Islet of Langerhans (tissue), 1 donor: ENCODE data around the gene TET2.

ENCODE experiments used
- FAIRE-seq: peaks from one replicate; lab custom pipeline; 2011; peaks lifted over from hg19 to GRCh38; lab: Jason Lieb, UNC

TET2 gene

DNA sequence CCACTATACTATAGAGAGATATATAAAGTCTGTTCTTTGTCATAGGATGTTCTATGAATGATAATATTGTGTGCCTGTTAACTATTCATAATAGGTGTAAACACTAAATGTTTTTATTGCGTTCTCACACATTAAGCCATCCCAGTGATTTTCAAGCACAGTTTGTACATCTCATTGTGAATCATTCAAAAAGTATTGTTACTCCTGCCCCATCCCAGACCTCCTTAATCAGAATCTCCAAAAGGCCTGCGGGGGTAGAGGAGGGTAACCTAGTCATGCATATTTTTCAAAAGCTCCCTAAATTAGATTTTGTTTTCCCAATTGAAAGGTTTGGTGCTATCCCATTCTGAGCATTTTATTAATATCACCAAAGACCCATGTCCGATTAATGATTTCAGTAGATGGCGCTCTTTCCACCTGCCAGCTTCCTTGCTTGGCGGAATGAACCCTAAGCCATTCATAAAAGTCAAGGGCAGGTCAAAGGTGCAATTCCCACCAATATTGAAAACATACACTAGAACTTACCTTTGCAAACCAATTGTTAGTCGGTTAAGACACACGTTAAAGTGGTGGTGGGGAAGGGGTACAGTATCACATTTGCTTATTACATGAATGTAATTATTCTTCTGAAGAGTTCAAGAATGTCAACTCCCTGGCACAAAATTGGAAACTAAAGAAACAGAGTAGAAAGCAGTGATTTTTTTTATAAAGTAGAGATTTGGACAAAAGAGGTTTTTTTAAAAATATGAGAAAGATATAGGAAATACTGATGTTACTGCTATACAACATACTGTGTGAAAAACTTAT lies 5.8 kb upstream of the TET2 start:
- FAIRE-seq = peak; percentile 84

DNA sequence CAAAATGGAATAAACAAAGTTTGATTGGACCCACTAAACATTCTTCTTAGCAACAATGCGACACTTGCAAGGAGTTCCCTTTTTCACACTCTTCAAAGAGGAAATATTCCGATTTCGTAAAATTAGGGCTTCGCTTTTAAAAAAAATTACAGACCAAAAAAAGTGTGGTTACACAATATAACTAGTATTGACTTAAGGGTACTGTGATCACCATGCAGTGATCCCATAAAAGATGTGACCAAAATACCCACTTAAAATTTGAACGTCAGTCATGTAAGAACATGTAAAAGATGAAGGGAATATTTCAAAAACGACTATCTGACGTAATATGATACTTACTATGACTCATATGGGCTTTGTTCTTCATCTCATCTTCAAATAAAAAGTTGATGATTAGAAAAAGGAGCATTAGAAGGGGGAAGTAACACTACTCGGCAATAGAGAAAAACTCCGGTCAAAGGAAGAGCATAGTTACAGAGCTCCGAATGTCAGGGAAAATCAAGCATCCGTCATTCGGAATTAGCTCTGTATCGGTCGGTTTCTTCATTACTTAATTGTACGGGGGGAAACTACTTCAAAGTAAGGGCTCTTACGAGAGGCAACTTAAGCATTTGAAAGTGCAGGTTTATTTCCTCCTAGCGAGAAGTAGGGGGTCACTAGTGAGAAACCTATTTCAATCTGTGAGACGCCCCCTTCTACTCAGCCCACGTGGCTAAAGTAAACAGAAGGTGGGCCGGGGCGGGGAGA lies 1.3 kb upstream of the TET2 start:
- peak; percentile 41 for FAIRE-seq

DNA sequence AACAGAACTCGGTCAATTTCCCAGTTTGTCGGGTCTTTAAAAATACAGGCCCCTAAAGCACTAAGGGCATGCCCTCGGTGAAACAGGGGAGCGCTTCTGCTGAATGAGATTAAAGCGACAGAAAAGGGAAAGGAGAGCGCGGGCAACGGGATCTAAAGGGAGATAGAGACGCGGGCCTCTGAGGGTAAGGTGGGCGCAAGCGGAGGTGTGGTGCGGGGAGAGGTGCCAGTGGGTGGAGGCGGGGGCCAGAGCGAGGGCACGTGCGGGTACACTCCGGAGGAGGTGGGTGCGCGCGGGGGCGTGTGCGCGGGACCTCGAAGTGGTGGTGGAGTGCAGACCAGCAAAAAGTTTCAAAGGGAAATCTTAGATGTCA lies 787 bp upstream of the TET2 start:
- no peak for FAIRE-seq

DNA sequence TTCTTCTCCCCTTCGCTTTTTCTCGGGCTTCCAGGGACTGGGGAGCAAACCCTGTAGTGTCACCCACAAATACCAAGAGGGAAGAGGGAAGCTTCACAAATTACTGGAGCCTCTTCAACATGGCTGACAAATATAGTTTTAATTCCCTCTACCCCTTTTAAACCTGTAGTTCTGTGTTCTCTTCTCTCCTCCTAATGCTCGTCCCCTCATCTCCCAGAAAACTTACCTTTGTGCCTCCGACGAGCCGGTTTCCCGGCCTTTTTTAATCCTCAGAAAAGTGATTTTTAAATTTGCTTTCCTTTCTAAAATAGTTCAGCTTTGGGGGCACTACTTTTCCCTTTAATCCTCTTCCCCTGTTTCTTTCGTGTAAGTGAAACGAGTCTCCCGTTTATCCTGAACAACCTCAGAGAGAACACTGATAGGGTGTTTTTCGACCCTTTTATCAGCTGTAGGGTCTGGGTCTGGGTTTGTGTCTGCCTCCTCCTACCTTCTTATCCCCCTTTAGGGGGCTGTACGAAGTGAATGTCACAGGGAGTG lies 408 bp downstream of the TET2 start:
- FAIRE-seq = no peak

DNA sequence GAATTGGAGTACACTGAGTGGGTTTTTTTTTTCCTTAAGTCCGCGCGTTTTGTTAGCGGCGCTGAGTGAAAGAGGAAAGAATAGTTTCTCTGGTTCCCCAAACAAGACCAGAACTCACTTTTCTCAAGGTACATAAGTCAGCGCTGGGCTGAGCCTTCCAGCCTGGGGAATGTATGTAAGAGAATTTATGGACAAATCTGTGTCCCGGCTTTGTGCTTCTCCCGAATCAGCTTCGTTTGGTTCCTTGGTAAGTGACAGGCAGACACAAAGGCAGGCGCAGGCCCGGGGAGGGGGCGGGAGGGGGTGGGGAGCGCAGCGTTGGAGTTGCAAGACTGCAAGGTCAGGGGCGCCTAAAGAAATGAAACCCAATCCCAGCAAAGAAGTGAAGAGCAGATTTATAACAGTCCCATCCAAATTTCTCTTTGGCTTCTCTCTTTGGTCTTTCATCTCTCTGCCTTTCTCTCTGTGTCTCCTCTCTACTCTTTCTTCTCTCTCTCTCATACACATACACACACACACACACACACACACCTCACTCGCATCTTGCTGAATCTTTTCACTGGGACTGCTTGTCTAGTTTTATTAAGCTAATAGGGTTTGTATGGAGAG lies 981 bp downstream of the TET2 start:
- no peak for FAIRE-seq

DNA sequence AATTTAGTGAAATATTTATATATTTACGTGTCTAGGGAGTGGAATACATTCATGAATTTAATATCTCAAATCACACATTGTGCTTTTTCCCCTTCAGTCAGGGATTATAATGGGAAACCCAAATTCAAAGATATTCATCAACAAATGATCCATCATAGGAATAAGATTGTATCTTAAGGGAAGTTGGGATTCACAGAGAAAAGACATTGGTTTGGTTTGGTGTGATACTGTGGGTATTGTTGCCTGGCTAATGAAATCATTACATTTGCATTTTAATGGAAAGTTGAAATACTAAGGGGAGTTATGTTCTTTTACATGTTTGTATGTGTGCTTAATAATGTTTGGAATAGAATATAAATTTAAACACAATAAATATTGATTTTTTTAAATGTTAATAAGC lies 1.7 kb downstream of the TET2 start:
- FAIRE-seq = no peak

DNA sequence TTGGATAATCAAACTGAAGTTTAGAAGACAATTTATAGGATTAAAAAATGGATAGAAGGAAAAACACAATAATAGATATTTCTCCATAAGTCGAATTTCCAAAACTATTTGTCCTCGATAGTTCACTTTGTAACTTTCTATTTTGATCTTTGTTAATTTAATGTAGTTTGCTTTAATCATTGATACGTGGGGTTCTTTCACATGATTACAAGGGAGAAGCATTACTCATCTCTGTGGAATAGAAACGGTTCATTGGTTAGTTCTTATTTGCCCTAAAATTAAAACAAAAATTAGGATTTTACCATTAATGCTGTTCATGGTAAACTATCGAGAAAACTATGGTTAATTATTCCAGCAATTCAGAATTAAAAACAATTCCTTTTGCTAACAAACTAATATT lies 2.1 kb downstream of the TET2 start:
- FAIRE-seq = peak; percentile 84

DNA sequence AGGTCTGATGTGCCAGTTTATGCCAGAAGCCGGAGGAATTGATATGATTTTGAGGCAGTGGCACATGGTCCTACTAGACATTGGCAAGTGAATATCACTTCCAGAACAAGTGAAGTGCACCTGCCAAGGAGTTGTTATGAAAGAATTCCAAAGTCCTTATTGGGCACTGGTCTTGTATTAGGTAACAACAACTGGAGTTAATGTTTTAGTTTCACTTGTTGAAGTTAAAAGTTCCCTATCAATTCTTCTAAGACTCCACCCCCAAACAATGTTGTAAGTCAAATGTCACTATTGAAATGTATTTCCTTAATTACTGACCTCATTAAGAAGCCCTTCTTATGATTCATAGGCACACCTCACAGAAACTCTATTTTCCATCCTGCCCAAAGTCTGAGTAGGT lies 3.1 kb downstream of the TET2 start:
- FAIRE-seq = no peak

DNA sequence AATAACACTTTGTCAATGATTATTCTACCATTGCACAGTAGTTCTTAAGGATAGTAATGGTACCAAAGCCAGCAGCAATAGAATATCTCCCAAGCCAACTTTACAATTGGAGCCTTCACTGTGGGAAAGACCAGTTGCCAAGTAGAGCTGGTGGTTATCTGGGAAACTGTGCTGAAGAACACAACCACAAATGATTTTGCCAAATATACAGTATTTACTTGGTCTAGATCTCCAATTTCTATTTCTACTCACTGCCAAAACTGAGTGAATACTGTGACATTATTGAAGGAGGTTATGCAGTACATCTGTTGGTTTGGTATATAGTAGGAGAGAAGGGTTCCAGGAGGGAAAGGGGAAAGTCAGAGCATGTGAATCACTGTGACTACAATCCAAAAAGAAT lies 3.8 kb downstream of the TET2 start:
- FAIRE-seq = no peak

DNA sequence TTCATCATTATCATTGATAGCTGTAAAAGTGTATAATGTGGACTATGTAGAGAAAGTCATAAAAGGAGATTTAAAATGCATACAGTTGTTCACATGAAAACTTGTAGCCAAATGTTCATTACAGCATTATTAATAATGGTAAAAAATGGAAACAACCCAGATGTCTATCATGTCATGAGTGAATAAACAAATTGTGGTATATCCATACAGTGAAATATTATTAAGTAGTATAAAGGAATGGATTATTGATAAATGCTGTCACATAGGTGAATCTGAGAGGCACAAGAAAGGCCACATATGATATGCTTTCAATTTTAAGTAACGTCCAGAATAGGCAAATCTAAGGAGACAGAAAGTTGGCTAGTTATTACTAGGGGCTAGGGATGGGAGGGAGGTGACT lies 7.1 kb downstream of the TET2 start:
- FAIRE-seq = no peak

DNA sequence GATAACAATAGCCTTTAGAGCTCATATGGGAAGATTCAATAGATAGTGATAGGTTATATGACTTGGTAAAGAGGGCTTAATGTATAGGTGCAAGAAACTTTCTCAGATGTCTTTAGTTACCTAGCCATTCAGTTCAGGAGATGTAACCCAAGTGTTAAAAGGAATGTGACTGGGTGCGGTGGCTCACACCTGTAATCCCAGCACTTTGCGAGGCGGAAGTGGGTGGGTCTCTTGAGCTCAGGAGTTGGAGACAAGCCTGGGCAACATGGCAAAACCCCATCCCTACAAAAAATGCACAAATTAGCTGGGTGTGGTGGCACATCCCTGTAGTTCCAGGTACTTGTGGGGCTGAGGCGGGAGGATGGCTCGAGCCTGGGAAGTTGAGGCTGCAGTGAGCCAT lies 7.9 kb downstream of the TET2 start:
- no peak for FAIRE-seq

DNA sequence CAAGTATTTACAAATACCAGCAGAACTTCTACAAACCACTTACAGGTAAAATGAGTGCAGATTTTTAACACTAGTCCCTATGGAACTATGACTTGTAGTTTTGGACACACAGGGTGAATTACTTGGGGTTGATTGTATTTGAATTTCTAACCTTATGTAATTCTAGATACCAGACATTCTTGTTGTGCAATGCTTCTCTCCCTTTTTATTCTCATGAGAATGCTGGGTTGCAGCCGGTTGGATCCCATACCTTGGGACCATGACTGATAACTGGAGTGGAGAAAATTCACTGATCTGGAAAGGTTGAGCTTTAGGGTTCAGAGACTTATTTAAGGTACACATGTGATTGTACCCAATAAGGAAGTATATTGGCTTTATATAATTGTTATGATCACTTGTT lies 8.8 kb downstream of the TET2 start:
- no peak for FAIRE-seq

DNA sequence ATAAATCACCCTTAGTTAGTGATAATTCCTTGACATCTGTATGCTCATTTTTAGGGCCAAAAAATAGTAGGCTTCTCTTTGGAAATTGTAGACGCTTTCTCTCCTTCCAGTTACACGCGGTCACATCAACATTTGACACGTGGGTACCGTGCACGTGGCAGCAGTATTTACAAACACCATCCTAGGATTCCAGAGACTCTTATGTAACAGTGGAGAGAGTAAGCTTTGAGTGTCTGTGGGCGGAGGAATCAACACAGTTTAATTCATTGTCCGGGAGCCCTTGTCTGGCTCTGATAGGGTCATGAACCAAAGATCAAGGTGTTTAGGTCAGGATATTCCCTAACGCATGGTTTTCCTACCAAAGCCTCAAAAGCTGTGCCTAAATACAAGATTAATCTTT lies 12.2 kb downstream of the TET2 start:
- FAIRE-seq = no peak

DNA sequence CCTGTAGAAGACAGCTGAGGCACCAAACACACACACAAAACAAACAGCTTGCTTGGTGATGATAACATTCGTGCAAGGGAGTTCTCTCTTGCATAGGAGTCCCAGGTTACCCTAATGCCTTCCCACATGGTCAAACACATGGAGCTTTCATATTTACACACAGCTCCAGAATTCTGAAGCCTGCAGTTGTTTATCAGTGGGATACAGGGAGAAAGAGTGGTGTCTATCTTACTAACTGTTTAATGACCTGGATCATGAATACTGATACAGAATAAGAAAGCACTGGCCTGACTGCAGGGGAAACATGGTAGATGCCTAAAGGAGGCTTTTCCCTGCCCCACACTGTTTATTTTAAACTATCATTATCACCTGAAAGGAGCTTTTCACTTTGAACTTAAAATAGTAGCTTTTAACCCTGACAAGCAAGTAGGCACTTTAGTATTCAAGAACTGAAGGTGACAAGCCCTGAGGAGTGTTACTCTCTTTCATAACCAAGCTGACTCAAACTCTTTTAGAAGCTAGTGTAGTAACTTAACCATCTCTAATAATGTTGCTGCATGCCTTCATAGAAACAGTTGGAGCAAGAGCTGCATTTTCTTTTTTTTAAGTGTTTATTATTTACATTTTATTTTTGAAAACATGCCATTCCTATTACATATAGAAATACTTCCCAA lies 15.6 kb downstream of the TET2 start:
- FAIRE-seq = no peak

DNA sequence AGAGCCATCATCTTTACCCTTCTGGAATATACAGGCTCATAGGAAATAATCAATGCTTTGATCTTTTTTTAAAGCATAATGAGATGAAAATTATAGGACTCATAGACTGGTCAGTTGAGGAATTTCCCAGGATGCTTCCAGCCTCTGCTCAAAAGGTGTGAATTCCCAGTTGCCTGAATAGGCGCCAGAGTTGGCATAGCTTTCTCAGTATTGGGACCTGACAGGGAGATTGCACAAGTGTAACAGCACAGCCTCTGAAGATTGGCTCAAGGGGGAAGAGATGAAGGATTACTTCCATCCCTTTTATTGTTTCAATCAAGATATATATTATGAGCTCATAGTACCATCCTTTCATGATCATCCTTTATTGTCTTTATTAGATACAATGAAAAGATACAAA lies 17.9 kb downstream of the TET2 start:
- no peak for FAIRE-seq

DNA sequence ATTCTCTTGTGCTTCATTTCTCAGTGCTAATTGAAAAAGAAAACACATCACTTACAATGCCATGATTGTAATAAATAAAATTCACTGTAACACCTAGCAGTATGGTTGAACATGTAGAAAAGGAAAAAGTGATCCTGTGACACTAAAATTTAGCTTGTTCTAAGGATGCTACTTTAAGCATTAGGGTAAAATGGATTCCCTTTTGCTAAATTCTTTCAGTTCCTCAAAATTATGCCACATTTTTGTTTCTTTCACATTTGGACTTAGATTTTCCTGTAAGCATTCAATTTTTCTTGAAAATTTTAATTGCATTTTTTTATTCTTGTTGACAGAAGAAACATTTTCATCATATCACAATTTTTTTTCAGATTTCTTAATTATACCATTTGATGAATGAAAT lies 19.4 kb downstream of the TET2 start:
- FAIRE-seq = peak; percentile 9

DNA sequence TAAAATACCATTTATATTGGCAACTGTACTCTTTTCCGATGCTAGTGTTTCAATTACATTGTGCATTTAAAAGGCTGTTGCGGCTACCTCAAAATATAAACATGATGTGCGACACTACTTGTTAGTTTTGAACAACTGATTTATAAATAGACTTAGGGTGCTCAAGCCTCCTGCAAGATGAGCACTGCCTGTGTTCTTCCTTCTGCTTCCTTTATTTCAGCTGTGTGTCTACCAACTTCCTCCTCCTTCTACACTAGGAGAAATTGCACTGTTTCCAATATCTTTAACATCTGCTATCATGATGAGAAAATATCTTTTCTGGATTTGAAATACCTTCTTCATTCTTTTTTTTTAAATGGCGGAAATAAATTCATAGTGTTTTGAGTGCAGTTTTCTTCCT lies 24.0 kb downstream of the TET2 start:
- FAIRE-seq = no peak

DNA sequence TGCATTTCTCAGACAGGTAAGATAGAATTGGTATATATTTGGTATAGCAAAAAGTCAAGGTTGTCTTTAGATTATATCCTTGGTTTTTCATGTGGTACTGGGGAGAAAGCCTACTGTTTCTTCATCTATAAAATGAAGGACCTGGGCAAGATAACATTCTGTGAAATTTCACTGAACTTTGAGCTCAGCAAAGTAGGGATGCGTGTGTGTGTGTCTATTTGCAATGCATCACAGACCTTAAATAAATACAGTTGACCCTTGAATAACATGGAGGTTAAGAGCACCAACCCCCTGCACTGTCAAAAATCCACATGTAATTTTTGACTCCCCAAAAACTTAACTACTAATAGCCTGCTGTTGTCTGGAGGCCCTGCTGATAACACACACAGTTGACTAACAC lies 25.2 kb downstream of the TET2 start:
- FAIRE-seq = no peak

DNA sequence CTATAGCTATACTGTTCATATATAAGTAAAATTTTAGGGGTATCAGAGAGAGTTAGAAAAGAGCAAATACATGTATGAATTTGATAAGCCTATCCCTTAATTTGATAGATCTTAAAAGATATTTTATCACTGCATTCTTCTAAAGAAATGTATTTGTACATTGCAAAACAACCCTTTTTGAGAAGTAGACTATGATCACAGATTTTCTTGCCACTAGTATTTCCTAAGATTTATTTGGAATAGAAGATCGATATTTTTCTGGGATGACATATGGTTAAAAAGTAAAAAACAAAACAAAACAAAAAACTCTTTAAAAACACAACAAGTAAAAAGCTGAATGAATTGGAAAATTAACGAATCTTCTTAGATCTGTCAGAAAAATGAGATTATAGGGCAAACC lies 27.4 kb downstream of the TET2 start:
- peak; percentile 85 for FAIRE-seq

DNA sequence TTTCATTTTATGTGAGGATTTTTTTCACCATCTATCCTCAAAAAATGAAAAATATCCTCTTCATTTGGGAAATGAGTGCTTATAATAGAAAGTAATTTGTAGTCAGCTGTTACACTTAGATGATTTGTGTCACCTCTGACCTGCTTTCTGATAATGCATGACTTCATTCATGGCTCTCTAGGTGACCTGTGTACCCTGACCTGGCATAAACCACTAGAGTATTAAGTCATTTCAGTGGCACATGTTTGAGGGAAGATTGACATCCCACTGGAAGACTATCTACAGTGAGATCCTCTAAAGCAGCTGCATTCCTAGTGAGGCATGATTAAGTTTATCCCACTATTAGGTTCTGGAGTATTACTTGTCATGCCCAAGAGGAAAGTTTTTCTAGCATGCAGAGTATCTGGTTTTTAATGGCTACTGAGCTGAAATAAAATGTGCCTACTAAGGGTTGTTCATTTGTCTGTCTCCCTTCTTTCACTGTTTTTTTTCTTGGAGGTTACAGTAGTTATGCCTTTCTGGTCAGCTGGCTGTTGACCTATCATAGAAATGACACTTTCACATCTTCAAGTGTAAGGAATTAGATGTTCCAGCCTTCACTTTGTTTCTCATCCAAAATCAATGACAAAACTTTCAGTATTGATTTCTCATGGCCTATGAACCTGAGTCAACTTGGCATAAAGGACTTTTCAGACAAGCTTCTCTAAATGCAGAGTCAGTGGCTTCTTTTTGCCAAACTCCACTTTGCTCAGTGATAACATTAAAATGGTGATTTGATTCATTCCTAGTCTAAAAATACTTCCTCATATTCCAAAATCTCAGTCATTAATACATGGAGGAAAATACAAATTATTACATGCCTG lies 33.1 kb downstream of the TET2 start:
- FAIRE-seq = peak; percentile 65

DNA sequence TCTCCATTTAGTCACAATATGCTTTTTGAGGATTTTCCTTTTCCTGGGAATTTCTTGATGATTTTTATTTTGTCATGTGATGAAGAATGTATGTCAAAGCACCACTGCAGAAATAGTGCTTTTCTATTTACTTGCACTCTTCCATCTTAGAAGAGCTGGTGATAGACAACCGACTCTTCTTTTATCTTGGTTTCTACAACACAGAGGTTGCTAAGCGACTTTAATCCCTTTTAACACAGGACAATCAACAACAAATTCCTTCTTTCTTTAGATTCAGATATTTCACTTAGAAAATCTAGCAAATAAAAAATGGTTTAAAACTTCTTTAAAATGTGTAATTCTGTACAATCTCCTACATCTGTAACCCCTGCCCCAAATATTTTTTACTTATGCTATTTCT lies 34.6 kb downstream of the TET2 start:
- FAIRE-seq = no peak

DNA sequence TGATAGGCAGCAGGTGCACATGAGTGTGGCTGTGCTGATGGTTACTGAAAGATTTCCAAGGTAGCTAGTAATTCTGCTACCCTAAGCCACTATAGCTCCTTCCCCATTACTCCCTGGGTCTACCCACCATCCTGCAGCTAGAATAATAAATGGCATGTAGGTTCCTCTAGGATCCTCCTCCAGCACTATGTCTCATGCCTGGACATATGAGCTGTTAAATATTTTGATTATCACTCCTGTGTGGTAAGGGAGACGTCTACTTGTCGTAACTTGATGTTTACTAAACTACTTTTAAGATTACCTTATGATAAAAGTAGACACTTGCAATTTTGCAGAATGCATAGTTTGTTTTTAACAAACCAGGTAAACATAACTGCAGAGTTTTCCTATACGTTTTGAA lies 35.5 kb downstream of the TET2 start:
- FAIRE-seq = no peak
